WTC11 (cell line): ENCODE measurements around the gene WDPCP.

Experiments
- ATF1 ChIP-seq: sonication (generic); formaldehyde crosslinking; IDR thresholded peaks from 2 replicates; pipeline ENCODE4 v1.8.1; 2023; ENCODE audit warnings: mild to moderate bottlenecking, moderate library complexity, missing genetic modification reagents
- CTCF ChIP-seq: fragments of 200-600 bp; IDR thresholded peaks from 2 replicates; pipeline ENCODE4 v1.8.0; 2022; ENCODE audit warnings: antibody characterized with exemption
- FOXJ3 ChIP-seq: sonication (generic); formaldehyde crosslinking; IDR thresholded peaks from 2 replicates; pipeline ENCODE4 v1.9.0; 2021; ENCODE audit warnings: missing genetic modification reagents, mild to moderate bottlenecking, borderline replicate concordance
- SMAD4 ChIP-seq: sonication (generic); formaldehyde crosslinking; IDR thresholded peaks from 2 replicates; pipeline ENCODE4 v1.8.0; 2022; ENCODE audit warnings: mild to moderate bottlenecking, missing genetic modification reagents
- ZBTB21 ChIP-seq: sonication (generic); formaldehyde crosslinking; IDR thresholded peaks from 2 replicates; pipeline ENCODE4 v1.8.1; 2023; ENCODE audit warnings: mild to moderate bottlenecking, missing genetic modification reagents, borderline replicate concordance
- ZNF232 ChIP-seq: sonication (generic); formaldehyde crosslinking; IDR thresholded peaks from 2 replicates; pipeline ENCODE4 v1.8.0; 2022; ENCODE audit warnings: mild to moderate bottlenecking, missing genetic modification reagents
- ZNF263 ChIP-seq: sonication (generic); formaldehyde crosslinking; IDR thresholded peaks from 2 replicates; pipeline ENCODE4 v1.8.1; 2022; ENCODE audit warnings: low read depth, mild to moderate bottlenecking, moderate library complexity, missing genetic modification reagents
- TF ChIP-seq, protein P1 (sequence below): sonication (generic); formaldehyde crosslinking; IDR thresholded peaks from 2 replicates; pipeline ENCODE4 v1.8.1; 2022; ENCODE audit warnings: low read depth, missing genetic modification reagents, borderline replicate concordance

GRCh38 chr2:63610525-63610924, 22.2 kb upstream of the WDPCP start:
- TF ChIP-seq ZBTB21 (CRISPR knock-in tag), result no peak
- TF ChIP-seq CTCF, result no peak
- TF ChIP-seq, protein P1, sequence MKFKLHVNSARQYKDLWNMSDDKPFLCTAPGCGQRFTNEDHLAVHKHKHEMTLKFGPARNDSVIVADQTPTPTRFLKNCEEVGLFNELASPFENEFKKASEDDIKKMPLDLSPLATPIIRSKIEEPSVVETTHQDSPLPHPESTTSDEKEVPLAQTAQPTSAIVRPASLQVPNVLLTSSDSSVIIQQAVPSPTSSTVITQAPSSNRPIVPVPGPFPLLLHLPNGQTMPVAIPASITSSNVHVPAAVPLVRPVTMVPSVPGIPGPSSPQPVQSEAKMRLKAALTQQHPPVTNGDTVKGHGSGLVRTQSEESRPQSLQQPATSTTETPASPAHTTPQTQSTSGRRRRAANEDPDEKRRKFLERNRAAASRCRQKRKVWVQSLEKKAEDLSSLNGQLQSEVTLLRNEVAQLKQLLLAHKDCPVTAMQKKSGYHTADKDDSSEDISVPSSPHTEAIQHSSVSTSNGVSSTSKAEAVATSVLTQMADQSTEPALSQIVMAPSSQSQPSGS (CRISPR knock-in tag), result no peak
- TF ChIP-seq SMAD4, result no peak
- no peak for TF ChIP-seq FOXJ3 (CRISPR knock-in tag)
- no peak for TF ChIP-seq ATF1 (CRISPR knock-in tag)
- no peak for TF ChIP-seq ZNF263 (CRISPR knock-in tag)
- TF ChIP-seq ZNF232 (CRISPR knock-in tag), result no peak
